ENCODE data around the gene TNFRSF14. TPM values are rescaled to one million over a fixed set of nuclear protein-coding genes. Genes with fewer than 3 reads are reported as not detected.
"Not testable (repeated sequence)": the region's sequence is repeated elsewhere in the genome, so short reads cannot be mapped to it uniquely, and the experiment has no call there.

The TNFRSF14 gene
- total RNA-seq, 2 experiments from 2014 or later = 120 to 123 TPM

GRCh38 chr1:2543543-2544092 lies 12.6 kb upstream of the TNFRSF14 start:
- Mint-ChIP-seq H3K4me1 (ENCODE audit: low read depth) (peaks cover 9% of the 10 kb centered on the region), H3K27me3 (ENCODE audit: low read depth) (no peaks in the 10 kb centered on the region), H3K4me3 (no peak overlapping the region), H3K27ac (no peak overlapping the region), H3K9me3 (no peaks in the 10 kb centered on the region), H3K36me3 (ENCODE audit: low read depth) (no peaks in the 10 kb centered on the region)
- intact Hi-C loops (cut with micrococcal nuclease) = no loop called here
- CTCF ChIA-PET = interaction anchor here (1.6 kb wide), 1 partner anchor 128 kb away, joined by 4 read pairs; no protein-coding TSS in a partner anchor
- no peak for DNase-seq

DNA sequence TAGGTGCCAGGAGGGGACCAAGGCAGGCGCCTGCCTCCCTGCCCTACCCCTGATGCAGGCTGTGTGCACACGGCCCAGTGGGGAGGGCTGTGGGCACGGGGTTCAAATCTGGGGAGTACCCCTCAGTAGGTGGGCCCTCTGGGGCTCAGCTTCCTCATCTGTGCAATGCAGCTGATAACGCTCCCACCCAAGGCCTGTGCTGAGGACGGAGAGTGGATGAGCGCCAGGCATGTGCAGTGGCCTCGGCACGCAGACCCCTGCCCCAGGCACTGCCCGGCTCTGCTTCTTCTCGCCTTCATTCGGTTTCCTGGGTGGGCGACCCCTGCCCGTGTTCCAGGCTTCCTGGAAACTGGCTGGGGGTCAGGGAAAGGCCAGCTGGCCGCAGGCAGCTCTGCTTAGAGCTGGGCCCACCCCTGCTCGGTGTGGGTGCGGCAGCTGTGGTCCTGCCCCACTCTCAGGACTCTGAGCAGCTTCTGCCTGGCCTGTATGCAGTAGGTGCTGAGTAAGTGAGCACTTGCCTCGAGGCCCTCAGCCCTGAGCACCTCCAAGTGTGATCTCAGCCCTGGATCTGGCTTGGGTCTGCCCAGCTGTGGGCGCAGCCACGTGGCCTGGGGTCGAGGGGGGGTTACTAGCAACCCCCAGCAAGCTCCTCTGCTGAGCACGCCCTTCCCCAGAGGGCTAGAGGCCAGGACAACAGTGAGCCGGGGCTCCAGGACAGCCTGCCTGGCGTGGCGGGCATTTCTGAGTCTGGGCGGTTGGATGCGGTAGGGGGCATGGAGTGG lies 11.9 kb upstream of the TNFRSF14 start:
- no peaks in the 10 kb centered on the region for H3K9me3 Mint-ChIP-seq
- peaks cover 13% of the 10 kb centered on the region for H3K4me1 Mint-ChIP-seq (ENCODE audit: low read depth)
- intact Hi-C loops (cut with micrococcal nuclease) = no loop called here
- CTCF ChIA-PET = no interaction called here
- no peak overlapping the region for H3K27ac Mint-ChIP-seq
- DNase-seq = no peak
- no peaks in the 10 kb centered on the region for H3K27me3 Mint-ChIP-seq (ENCODE audit: low read depth)
- no peaks in the 10 kb centered on the region for H3K36me3 Mint-ChIP-seq (ENCODE audit: low read depth)
- H3K4me3 Mint-ChIP-seq = no peak overlapping the region

- Mint-ChIP-seq H3K4me3 (no peak overlapping the region), H3K27ac (no peak overlapping the region), H3K36me3 (ENCODE audit: low read depth) (no peaks in the 10 kb centered on the region), H3K27me3 (ENCODE audit: low read depth) (no peaks in the 10 kb centered on the region), H3K9me3 (no peaks in the 10 kb centered on the region), H3K4me1 (ENCODE audit: low read depth) (peaks cover 17% of the 10 kb centered on the region)
- CTCF ChIA-PET = interaction anchor here (0.9 to 1.3 kb wide), 2 partner anchors 19 to 33 kb away, joined by 3 read pairs; partner anchors contain the start of gene PANK4
- DNase-seq = no peak
- intact Hi-C loops (cut with micrococcal nuclease) = loop anchor here (5.0 kb wide), 2 partner anchors 243 to 297 kb away; no protein-coding TSS in a partner anchor
These were observed 11.1 kb upstream of the TNFRSF14 start for GRCh38 chr1:2544875-2545640.

- Mint-ChIP-seq H3K4me1 (ENCODE audit: low read depth) (peaks cover 19% of the 10 kb centered on the region), H3K27ac (no peak overlapping the region), H3K27me3 (ENCODE audit: low read depth) (no peaks in the 10 kb centered on the region), H3K36me3 (ENCODE audit: low read depth) (no peaks in the 10 kb centered on the region), H3K4me3 (peak overlapping the region; percentile 81), H3K9me3 (no peaks in the 10 kb centered on the region)
- CTCF ChIA-PET = interaction anchor here (0.8 to 1.3 kb wide), 4 partner anchors 15 to 130 kb away, joined by 3 read pairs; partner anchors contain the start of gene PANK4
- peak; percentile 87 for DNase-seq
- intact Hi-C loops (cut with micrococcal nuclease) = loop anchor here (2.0 to 5.0 kb wide), 3 partner anchors 244 to 315 kb away; no protein-coding TSS in a partner anchor
These were observed 10.2 kb upstream of the TNFRSF14 start for GRCh38 chr1:2545754-2546514.

- Mint-ChIP-seq H3K4me3 (peak overlapping the region; percentile 81), H3K27me3 (ENCODE audit: low read depth) (no peaks in the 10 kb centered on the region), H3K36me3 (ENCODE audit: low read depth) (no peaks in the 10 kb centered on the region), H3K9me3 (no peaks in the 10 kb centered on the region), H3K27ac (peak overlapping the region; percentile 99), H3K4me1 (ENCODE audit: low read depth) (peaks cover 18% of the 10 kb centered on the region)
- DNase-seq = peak; percentile 94
- CTCF ChIA-PET = interaction anchor here (0.8 to 2.5 kb wide), 11 partner anchors 10 to 133 kb away, joined by 3 to 24 read pairs (median 4); partner anchors contain the start of genes HES5 and TNFRSF14
- intact Hi-C loops (cut with micrococcal nuclease) = loop anchor here (1.0 to 5.0 kb wide), 6 partner anchors 20 to 347 kb away; partner anchors contain the start of gene PANK4
These were observed 9.5 kb upstream of the TNFRSF14 start for GRCh38 chr1:2546515-2547209.

DNA sequence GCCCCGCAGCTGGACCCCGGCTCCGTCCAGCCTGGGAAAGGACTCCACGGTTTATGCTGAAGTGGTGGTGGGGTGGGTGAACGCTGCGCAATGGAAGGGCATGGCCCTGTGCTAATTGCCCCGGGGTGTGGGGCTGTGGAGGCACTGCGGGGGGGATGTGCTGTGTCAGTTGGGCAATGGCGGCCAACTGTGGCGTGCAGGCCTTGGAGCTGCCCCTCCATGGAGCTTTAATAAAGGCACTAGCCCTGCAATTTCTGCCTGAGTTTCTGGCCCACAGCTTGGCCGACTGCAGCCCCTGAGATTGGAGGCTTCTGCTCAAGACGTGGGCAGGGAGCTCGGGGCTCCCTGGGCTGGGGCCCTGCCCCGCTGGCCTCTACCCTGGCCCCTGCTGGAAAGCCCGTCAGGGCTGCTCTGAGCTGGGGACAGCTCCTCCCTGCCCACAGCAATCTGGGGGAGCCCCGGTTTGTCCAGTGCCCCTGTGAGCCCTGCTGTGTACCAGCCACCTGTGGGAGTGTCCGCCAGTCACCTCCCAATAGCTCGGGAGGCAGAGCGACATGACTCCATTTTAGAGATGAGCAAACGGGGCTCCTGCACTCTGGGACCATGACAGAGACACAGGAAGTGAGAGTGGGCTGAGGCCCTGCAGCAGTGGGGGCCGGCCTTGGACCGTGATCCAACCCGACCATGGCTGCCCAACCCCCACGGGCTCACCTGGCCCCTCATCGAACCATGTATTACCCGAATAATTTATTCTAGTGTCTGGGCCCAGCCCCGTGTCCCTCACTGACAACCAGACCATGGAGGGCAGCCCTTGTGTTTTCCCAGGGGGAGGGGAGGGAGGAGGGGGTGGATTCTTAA lies 8.7 kb upstream of the TNFRSF14 start:
- peak; percentile 83 for DNase-seq
- H3K36me3 Mint-ChIP-seq (ENCODE audit: low read depth) = no peaks in the 10 kb centered on the region

DNA sequence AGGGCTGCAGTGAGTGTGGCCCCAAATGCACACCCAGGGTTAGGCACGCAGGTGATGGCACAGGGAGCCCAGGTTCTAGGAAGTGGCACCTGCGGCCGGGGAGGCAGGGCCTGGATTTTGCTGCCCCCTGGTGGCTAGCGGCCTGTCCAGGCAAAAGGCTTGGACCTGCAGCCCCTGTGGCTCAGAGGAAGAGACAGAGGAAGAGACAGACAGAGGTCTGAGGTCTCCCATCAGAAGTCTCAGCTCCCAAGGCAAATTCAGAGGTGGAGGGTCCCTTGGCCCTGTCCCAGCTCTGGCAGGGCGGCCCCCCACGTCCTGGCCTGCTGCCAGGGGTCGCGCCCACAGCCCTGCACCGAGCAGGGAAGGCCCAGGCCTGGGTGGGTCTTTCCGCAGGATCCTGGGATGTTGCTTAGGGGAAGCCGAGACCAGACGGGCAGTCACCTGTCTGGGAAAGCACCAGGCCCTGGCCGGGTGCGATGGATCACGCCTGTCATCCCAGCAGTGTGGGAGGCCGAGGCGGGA lies 8.0 kb upstream of the TNFRSF14 start:
- peak overlapping the region; percentile 81 for H3K4me3 Mint-ChIP-seq
- no peaks in the 10 kb centered on the region for H3K9me3 Mint-ChIP-seq
- intact Hi-C loops (cut with micrococcal nuclease) = loop anchor here (1.0 to 5.0 kb wide), 7 partner anchors 38 to 399 kb away; partner anchors contain the start of genes MORN1, PRXL2B and RER1
- H3K4me1 Mint-ChIP-seq (ENCODE audit: low read depth) = peaks cover 18% of the 10 kb centered on the region
- peak overlapping the region; percentile 99 for H3K27ac Mint-ChIP-seq
- no peaks in the 10 kb centered on the region for H3K36me3 Mint-ChIP-seq (ENCODE audit: low read depth)
- no peaks in the 10 kb centered on the region for H3K27me3 Mint-ChIP-seq (ENCODE audit: low read depth)
- DNase-seq = peak; percentile 93
- CTCF ChIA-PET = interaction anchor here (0.6 to 2.5 kb wide), 12 partner anchors 13 to 353 kb away, joined by 3 to 24 read pairs (median 4); partner anchors contain the start of gene FAAP20

More for the DNA sequence above, 8.7 kb upstream of the TNFRSF14 start:
- intact Hi-C loops (cut with micrococcal nuclease) = loop anchor here (1.0 to 5.0 kb wide), 11 partner anchors 21 to 399 kb away; partner anchors contain the start of genes MORN1, PANK4, PRXL2B and RER1
- Mint-ChIP-seq H3K4me1 (ENCODE audit: low read depth) (peaks cover 18% of the 10 kb centered on the region), H3K27me3 (ENCODE audit: low read depth) (no peaks in the 10 kb centered on the region), H3K27ac (peak overlapping the region; percentile 99), H3K4me3 (peak overlapping the region; percentile 81), H3K9me3 (no peaks in the 10 kb centered on the region)
- CTCF ChIA-PET = interaction anchor here (0.9 to 2.5 kb wide), 10 partner anchors 9 to 134 kb away, joined by 3 to 24 read pairs (median 5); partner anchors contain the start of genes HES5 and TNFRSF14

DNA sequence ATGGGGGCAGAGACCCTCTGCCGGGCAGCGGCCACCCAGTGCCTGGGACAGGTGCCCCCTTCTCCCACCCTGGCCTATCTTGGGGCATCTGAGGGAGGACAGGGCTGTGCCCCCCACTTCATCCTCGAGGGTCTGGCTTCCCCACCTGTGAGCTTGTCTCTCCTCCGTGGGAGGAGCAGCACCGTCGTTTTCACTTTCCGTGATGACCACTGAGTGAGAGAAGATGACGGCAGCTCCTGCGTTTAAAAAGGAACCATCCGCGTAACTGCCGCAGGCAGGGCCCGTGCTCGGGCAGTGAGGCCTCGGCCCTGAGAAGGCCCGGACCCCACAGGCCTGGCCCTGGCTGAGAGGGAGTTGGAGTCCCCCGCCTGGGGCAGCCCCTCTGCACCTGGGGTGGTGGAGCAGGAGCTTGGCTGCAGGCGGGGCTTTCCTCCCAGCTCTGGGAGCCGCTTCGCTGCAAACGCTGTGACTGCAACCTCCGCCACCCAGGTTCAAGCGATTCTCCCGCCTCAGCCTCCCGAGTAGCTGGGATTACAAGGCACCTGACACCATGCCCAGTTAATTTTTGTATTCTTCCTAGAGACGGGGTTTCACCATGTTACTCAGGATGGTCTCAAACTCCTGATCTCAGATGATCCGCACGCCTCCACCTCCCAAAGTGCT lies 6.7 kb upstream of the TNFRSF14 start:
- H3K36me3 Mint-ChIP-seq (ENCODE audit: low read depth); H3K9me3 Mint-ChIP-seq; CTCF ChIA-PET; DNase-seq; H3K27me3 Mint-ChIP-seq (ENCODE audit: low read depth): not testable (repeated sequence)
- Mint-ChIP-seq H3K4me3 (peak overlapping the region; percentile 81), H3K4me1 (ENCODE audit: low read depth) (peaks cover 20% of the 10 kb centered on the region), H3K27ac (peak overlapping the region; percentile 99)
- intact Hi-C loops (cut with micrococcal nuclease) = loop anchor here (2.0 to 5.0 kb wide), 3 partner anchors 247 to 401 kb away; no protein-coding TSS in a partner anchor

GRCh38 chr1:2550309-2550861 lies 5.8 kb upstream of the TNFRSF14 start:
- H3K36me3 Mint-ChIP-seq (ENCODE audit: low read depth); intact Hi-C loops (cut with micrococcal nuclease); DNase-seq; CTCF ChIA-PET; H3K27ac Mint-ChIP-seq; H3K27me3 Mint-ChIP-seq (ENCODE audit: low read depth); H3K9me3 Mint-ChIP-seq; H3K4me3 Mint-ChIP-seq: not testable (repeated sequence)
- peaks cover 25% of the 10 kb centered on the region for H3K4me1 Mint-ChIP-seq (ENCODE audit: low read depth)

Data from activated naive CD4-positive, alpha-beta T cell treated with anti-CD3 and anti-CD28 coated beads for 36 hours (primary cell).